ENCODE data around the gene SUMO3.

The SUMO3 gene

GRCh38 chr21:44817914-44818639 is at the start of gene SUMO3:
Gene SUMO3, minus strand, starts transcription at chr21:44818062. Its CDS starts 94 bp downstream, at chr21:44817968.
- DNase-seq, result peak; percentile 69

- DNase-seq, result no peak
Observed at GRCh38 chr21:44867464-44867863, 49.6 kb upstream of the SUMO3 start.

- peak; percentile 27 for DNase-seq
Observed at GRCh38 chr21:44866780-44867179, 48.9 kb upstream of the SUMO3 start.

- DNase-seq, result no peak
Observed at GRCh38 chr21:44865561-44866280, 47.9 kb upstream of the SUMO3 start.

GRCh38 chr21:44862869-44863685 is 45.2 kb upstream of the SUMO3 start:
- no peak for DNase-seq

- no peak for DNase-seq
Observed at GRCh38 chr21:44858791-44859190, 40.9 kb upstream of the SUMO3 start.

GRCh38 chr21:44858291-44858690 is 40.4 kb upstream of the SUMO3 start:
- no peak for DNase-seq

GRCh38 chr21:44857127-44857892 is 39.4 kb upstream of the SUMO3 start:
- no peak for DNase-seq

GRCh38 chr21:44856131-44856530 is 38.3 kb upstream of the SUMO3 start:
- DNase-seq, result no peak

GRCh38 chr21:44855572-44855971 is 37.7 kb upstream of the SUMO3 start:
- DNase-seq, result no peak

GRCh38 chr21:44854664-44855446 is 37.0 kb upstream of the SUMO3 start:
- DNase-seq, result no peak

- DNase-seq, result no peak
Observed at GRCh38 chr21:44854391-44854663, 36.5 kb upstream of the SUMO3 start.

- DNase-seq, result no peak
Observed at GRCh38 chr21:44853601-44854390, 35.9 kb upstream of the SUMO3 start.

- no peak for DNase-seq
Observed at GRCh38 chr21:44850905-44851657, 33.2 kb upstream of the SUMO3 start.

GRCh38 chr21:44850208-44850800 is 32.4 kb upstream of the SUMO3 start:
- DNase-seq, result no peak

- DNase-seq, result no peak
Observed at GRCh38 chr21:44849616-44850130, 31.8 kb upstream of the SUMO3 start.

- DNase-seq, result no peak
Observed at GRCh38 chr21:44848821-44849521, 31.1 kb upstream of the SUMO3 start.

GRCh38 chr21:44847261-44848056 is 29.6 kb upstream of the SUMO3 start:
- DNase-seq, result no peak
